ENCODE measurements around the gene TPK1.

TPK1 gene

GRCh38 chr7:144525956-144526355, 309.9 kb downstream of the TPK1 start:
- Mint-ChIP-seq H3K4me3 (no peak overlapping the region), H3K9me3 (no peaks in the 10 kb centered on the region), H3K4me1 (no peaks in the 10 kb centered on the region), H3K36me3 (peaks cover 28% of the 10 kb centered on the region), H3K27me3 (no peaks in the 10 kb centered on the region), H3K27ac (no peak overlapping the region)
- ATAC-seq (ENCODE audit: low read depth) (no peak), DNase-seq (ENCODE audit: low spot score in 2 of 2) (no peak)

GRCh38 chr7:144524271-144524670, 311.6 kb downstream of the TPK1 start:
- DNase-seq (ENCODE audit: low spot score in 2 of 2) (no peak), ATAC-seq (ENCODE audit: low read depth) (no peak)
- Mint-ChIP-seq H3K27me3 (no peaks in the 10 kb centered on the region), H3K4me3 (no peak overlapping the region), H3K9me3 (no peaks in the 10 kb centered on the region), H3K36me3 (peaks cover 20% of the 10 kb centered on the region), H3K4me1 (no peaks in the 10 kb centered on the region), H3K27ac (no peak overlapping the region)

DNA sequence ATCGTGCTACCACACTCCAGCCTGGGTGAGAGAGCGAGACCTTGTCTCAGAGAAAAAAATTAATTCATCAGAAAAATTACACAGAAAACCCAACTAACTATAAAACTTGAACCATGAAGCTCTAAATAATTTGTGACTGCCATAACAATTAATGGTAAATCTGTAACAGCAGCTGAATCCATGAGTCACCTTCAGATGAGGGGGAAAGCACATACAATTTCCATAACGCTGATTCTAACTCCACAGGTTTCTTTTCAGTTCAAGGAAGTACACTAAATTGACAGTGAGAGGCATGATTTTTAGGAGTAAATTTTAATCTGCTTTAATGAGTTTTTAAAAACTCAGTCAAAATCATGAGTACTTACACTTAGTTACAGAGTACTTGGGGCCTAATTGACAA, 312.2 kb downstream of the TPK1 start:
- H3K27me3 Mint-ChIP-seq, result no peaks in the 10 kb centered on the region
- ATAC-seq (ENCODE audit: low read depth) (no peak), DNase-seq (ENCODE audit: low spot score in 2 of 2) (no peak)
- no peak overlapping the region for H3K4me3 Mint-ChIP-seq
- no peaks in the 10 kb centered on the region for H3K4me1 Mint-ChIP-seq
- peaks cover 17% of the 10 kb centered on the region for H3K36me3 Mint-ChIP-seq
- no peaks in the 10 kb centered on the region for H3K9me3 Mint-ChIP-seq
- no peak overlapping the region for H3K27ac Mint-ChIP-seq

DNA sequence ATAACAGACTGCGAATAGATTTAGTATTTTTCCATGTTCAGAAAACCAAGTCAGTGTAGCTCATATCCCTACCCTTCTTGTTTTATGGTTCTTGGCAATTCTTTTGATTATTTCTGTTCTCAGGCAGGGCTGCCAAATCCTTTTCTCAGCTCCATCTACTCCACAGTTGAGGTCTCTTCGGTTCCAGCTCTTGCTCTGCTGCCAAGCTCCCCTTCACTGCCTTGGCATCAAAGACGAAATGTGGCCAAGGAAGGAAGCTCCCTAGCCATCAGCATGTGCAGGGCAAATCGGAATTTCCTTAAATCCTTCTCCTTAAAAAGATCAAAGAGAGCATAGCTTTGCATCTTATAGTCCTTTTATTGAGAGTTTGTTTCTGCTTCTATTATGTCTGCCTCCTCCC, 315.9 kb downstream of the TPK1 start:
- peaks cover under 1% of the 10 kb centered on the region for H3K4me1 Mint-ChIP-seq

GRCh38 chr7:144518360-144518759, 317.5 kb downstream of the TPK1 start:
- Mint-ChIP-seq H3K4me3 (no peak overlapping the region), H3K4me1 (peaks cover 3% of the 10 kb centered on the region), H3K27ac (no peak overlapping the region), H3K9me3 (no peaks in the 10 kb centered on the region), H3K36me3 (peaks cover 12% of the 10 kb centered on the region), H3K27me3 (no peaks in the 10 kb centered on the region)
- no peak for DNase-seq (ENCODE audit: low spot score in 2 of 2)
- ATAC-seq (ENCODE audit: low read depth), result no peak

More for the DNA sequence above, 315.9 kb downstream of the TPK1 start:
- Mint-ChIP-seq H3K9me3 (no peaks in the 10 kb centered on the region), H3K27ac (no peak overlapping the region), H3K27me3 (no peaks in the 10 kb centered on the region), H3K36me3 (peaks cover 15% of the 10 kb centered on the region), H3K4me3 (no peak overlapping the region)
- ATAC-seq (ENCODE audit: low read depth) (no peak), DNase-seq (ENCODE audit: low spot score in 2 of 2) (no peak)

DNA sequence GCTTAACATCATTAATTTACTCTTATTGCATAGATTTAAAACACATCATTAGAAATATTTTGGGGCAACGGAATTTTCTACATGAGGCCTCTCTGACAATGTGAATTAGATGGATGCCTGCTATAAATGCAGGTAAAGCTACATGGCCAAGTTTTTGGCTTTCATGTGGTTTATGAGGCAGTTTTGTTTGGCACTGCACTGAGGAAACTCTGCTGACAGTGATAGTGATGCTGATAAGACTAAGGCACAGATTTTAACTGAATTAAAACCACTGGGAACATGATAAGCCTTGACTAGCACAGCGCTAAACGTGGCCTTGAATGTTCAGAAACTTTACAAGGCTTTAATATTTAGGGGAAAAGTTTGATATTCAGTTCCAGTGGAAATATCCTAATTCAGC, 318.1 kb downstream of the TPK1 start:
- H3K4me1 Mint-ChIP-seq, result peaks cover 3% of the 10 kb centered on the region
- DNase-seq (ENCODE audit: low spot score in 2 of 2), result no peak
- H3K36me3 Mint-ChIP-seq, result peaks cover 12% of the 10 kb centered on the region
- H3K27ac Mint-ChIP-seq, result no peak overlapping the region
- no peaks in the 10 kb centered on the region for H3K9me3 Mint-ChIP-seq
- no peak overlapping the region for H3K4me3 Mint-ChIP-seq
- H3K27me3 Mint-ChIP-seq, result no peaks in the 10 kb centered on the region
- ATAC-seq (ENCODE audit: low read depth), result no peak

DNA sequence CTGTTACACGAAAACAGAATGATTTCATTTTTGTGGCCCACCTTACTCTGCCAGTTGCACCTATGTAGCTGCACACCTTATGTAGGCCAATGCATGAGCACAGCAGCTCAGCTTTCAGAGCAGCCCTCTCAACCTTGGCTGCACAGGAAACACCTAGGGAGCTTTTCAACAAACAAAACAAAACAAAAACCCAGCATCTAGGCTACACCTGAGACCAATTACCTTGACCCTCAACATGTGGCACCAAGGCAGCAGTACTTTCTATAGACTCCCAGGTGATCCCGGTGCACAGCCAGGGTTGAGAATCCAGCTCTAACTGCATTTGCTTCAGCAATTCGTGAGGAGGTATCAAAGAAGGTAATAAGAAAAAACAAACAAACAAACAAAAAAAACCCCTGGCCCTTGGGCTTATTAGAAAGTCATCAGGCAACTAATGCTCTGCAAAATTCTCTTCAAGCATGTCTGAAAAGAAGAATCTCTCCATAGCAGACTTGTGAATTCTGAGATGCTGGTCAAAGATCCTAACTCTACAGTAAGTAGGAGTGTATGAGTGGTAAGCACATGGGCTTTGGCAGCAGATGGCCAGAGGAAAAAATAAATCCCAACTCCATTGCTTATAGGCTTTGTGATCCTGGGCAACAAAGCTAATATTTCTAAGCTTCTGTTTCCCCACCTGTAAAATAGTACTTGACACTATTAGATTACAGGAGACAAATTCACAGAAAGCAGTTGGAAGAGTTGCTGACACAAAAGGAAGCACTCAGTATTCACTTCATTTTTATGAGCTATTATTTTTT, 318.9 kb downstream of the TPK1 start:
- Mint-ChIP-seq H3K4me1 (peaks cover 3% of the 10 kb centered on the region), H3K27me3 (no peaks in the 10 kb centered on the region), H3K4me3 (no peak overlapping the region), H3K36me3 (peaks cover 12% of the 10 kb centered on the region), H3K27ac (no peak overlapping the region), H3K9me3 (no peaks in the 10 kb centered on the region)
- no peak for ATAC-seq (ENCODE audit: low read depth)
- no peak for DNase-seq (ENCODE audit: low spot score in 2 of 2)

- no peak overlapping the region for H3K4me3 Mint-ChIP-seq
- peaks cover 3% of the 10 kb centered on the region for H3K4me1 Mint-ChIP-seq
These were observed 322.5 kb downstream of the TPK1 start for GRCh38 chr7:144513334-144513733.

GRCh38 chr7:144510621-144511020, 325.2 kb downstream of the TPK1 start:
- Mint-ChIP-seq H3K4me3 (no peak overlapping the region), H3K27ac (no peak overlapping the region), H3K9me3 (peaks cover under 1% of the 10 kb centered on the region), H3K4me1 (peaks cover 3% of the 10 kb centered on the region), H3K36me3 (peaks cover 18% of the 10 kb centered on the region), H3K27me3 (no peaks in the 10 kb centered on the region)
- no peak for ATAC-seq (ENCODE audit: low read depth)
- DNase-seq (ENCODE audit: low spot score in 2 of 2), result no peak

More at GRCh38 chr7:144513334-144513733, 322.5 kb downstream of the TPK1 start:
- peaks cover 17% of the 10 kb centered on the region for H3K36me3 Mint-ChIP-seq
- DNase-seq (ENCODE audit: low spot score in 2 of 2) (no peak), ATAC-seq (ENCODE audit: low read depth) (no peak)
- no peaks in the 10 kb centered on the region for H3K9me3 Mint-ChIP-seq
- H3K27ac Mint-ChIP-seq, result no peak overlapping the region
- no peaks in the 10 kb centered on the region for H3K27me3 Mint-ChIP-seq

GRCh38 chr7:144508702-144509101, 327.2 kb downstream of the TPK1 start:
- no peaks in the 10 kb centered on the region for H3K27me3 Mint-ChIP-seq
- no peak overlapping the region for H3K4me3 Mint-ChIP-seq
- no peaks in the 10 kb centered on the region for H3K4me1 Mint-ChIP-seq
- H3K9me3 Mint-ChIP-seq, result peaks cover 2% of the 10 kb centered on the region
- H3K36me3 Mint-ChIP-seq, result peaks cover 22% of the 10 kb centered on the region
- no peak for DNase-seq (ENCODE audit: low spot score in 2 of 2)
- no peak overlapping the region for H3K27ac Mint-ChIP-seq
- no peak for ATAC-seq (ENCODE audit: low read depth)

DNA sequence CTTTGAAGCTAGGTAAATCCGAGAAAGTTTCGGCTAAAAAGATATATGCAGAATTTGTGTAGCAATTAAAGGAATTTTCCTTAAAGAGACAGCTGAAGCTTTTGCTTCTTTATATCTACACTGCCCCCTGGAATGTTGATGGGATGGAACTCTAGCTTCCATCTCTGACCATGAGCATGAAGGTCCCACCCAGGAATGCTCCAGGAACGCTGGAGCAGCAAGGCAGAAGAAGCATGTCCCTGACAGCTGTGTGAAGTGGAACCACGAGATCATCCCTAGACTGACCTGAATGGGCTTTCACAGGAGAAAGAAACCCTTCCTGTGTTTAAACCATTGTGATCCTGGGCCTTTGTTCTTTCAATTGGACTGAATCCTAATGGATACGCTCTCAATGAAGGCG, 332.6 kb downstream of the TPK1 start:
- ATAC-seq (ENCODE audit: low read depth) (no peak), DNase-seq (ENCODE audit: low spot score in 2 of 2) (no peak)
- Mint-ChIP-seq H3K36me3 (peaks cover 17% of the 10 kb centered on the region), H3K4me1 (no peaks in the 10 kb centered on the region), H3K4me3 (no peak overlapping the region), H3K27ac (no peak overlapping the region), H3K27me3 (no peaks in the 10 kb centered on the region), H3K9me3 (peaks cover 2% of the 10 kb centered on the region)

DNA sequence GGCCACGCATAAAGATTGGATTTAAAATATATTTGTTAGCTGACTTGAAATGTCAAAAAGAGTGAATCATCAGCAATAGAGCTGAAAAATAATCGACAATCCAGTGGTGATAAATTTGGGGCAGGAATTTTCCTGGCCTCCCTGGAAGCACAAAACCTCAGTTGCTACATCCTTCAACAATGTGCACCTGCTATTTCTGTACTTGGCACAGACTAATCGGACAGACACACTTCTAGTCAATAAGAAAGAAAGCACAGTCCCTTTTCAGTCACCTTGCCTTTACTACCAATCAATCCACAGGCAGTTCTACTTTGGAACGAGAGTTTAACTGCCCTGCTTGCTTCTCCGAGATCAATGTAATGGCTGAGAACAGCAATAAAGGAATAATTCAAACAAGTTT, 335.6 kb downstream of the TPK1 start:
- DNase-seq (ENCODE audit: low spot score in 2 of 2) (no peak), ATAC-seq (ENCODE audit: low read depth) (no peak)
- Mint-ChIP-seq H3K9me3 (no peaks in the 10 kb centered on the region), H3K4me3 (no peak overlapping the region), H3K4me1 (no peaks in the 10 kb centered on the region), H3K27me3 (no peaks in the 10 kb centered on the region), H3K36me3 (peaks cover 8% of the 10 kb centered on the region), H3K27ac (no peak overlapping the region)

- ATAC-seq (ENCODE audit: low read depth), result no peak
- no peaks in the 10 kb centered on the region for H3K27me3 Mint-ChIP-seq
- peaks cover 4% of the 10 kb centered on the region for H3K36me3 Mint-ChIP-seq
- no peak overlapping the region for H3K4me3 Mint-ChIP-seq
- no peak for DNase-seq (ENCODE audit: low spot score in 2 of 2)
- H3K4me1 Mint-ChIP-seq, result no peaks in the 10 kb centered on the region
- peak overlapping the region; percentile 11 for H3K27ac Mint-ChIP-seq
- H3K9me3 Mint-ChIP-seq, result no peaks in the 10 kb centered on the region
These were observed 338.6 kb downstream of the TPK1 start for GRCh38 chr7:144497282-144497681.

- no peaks in the 10 kb centered on the region for H3K9me3 Mint-ChIP-seq
- no peak overlapping the region for H3K27ac Mint-ChIP-seq
- DNase-seq (ENCODE audit: low spot score in 2 of 2) (no peak), ATAC-seq (ENCODE audit: low read depth) (no peak)
- no peaks in the 10 kb centered on the region for H3K4me1 Mint-ChIP-seq
- H3K4me3 Mint-ChIP-seq, result no peak overlapping the region
- H3K27me3 Mint-ChIP-seq, result no peaks in the 10 kb centered on the region
- peaks cover 10% of the 10 kb centered on the region for H3K36me3 Mint-ChIP-seq
These were observed 341.5 kb downstream of the TPK1 start for GRCh38 chr7:144494355-144494754.

- H3K36me3 Mint-ChIP-seq, result peaks cover 8% of the 10 kb centered on the region
- no peaks in the 10 kb centered on the region for H3K27me3 Mint-ChIP-seq
- no peak overlapping the region for H3K27ac Mint-ChIP-seq
- no peaks in the 10 kb centered on the region for H3K4me1 Mint-ChIP-seq
- no peaks in the 10 kb centered on the region for H3K9me3 Mint-ChIP-seq
- ATAC-seq (ENCODE audit: low read depth) (no peak), DNase-seq (ENCODE audit: low spot score in 2 of 2) (no peak)
- H3K4me3 Mint-ChIP-seq, result no peak overlapping the region
These were observed 346.3 kb downstream of the TPK1 start for GRCh38 chr7:144489504-144489903.
